SKM-1 treated with dmso at 0.1 percent for 144 hours (cell line): ENCODE data around the gene ABCC6.
"Not testable (repeated sequence)": the region's sequence is repeated elsewhere in the genome, so short reads cannot be mapped to it uniquely, and the experiment has no call there.

Experiments
- DNase-seq: peaks from one replicate; lab custom pipeline; 2025; ENCODE audit not compliant: unreplicated experiment; lab: John Stamatoyannopoulos, UW

Gene ABCC6

GRCh38 chr16:16162591-16162990 lies 60.7 kb downstream of the ABCC6 start:
- DNase-seq = no peak

GRCh38 chr16:16161840-16162239 lies 61.5 kb downstream of the ABCC6 start:
- not testable (repeated sequence) for DNase-seq

GRCh38 chr16:16161319-16161718 lies 62.0 kb downstream of the ABCC6 start:
- DNase-seq = no peak

- no peak for DNase-seq
Observed at GRCh38 chr16:16159662-16160061, 63.6 kb downstream of the ABCC6 start.

GRCh38 chr16:16158741-16159374 lies 64.4 kb downstream of the ABCC6 start:
- no peak for DNase-seq

GRCh38 chr16:16158082-16158658 lies 65.1 kb downstream of the ABCC6 start:
- DNase-seq = no peak

GRCh38 chr16:16157166-16157565 lies 66.1 kb downstream of the ABCC6 start:
- DNase-seq = peak; percentile 24

GRCh38 chr16:16155234-16155633 lies 68.1 kb downstream of the ABCC6 start:
- DNase-seq = no peak

GRCh38 chr16:16154281-16154951 lies 68.9 kb downstream of the ABCC6 start:
- no peak for DNase-seq

GRCh38 chr16:16153000-16153399 lies 70.3 kb downstream of the ABCC6 start:
- not testable (repeated sequence) for DNase-seq

- no peak for DNase-seq
Observed at GRCh38 chr16:16151315-16151714, 72.0 kb downstream of the ABCC6 start.

GRCh38 chr16:16150878-16151152 lies 72.5 kb downstream of the ABCC6 start:
- no peak for DNase-seq

- no peak for DNase-seq
Observed at GRCh38 chr16:16150117-16150877, 73.0 kb downstream of the ABCC6 start.

- no peak for DNase-seq
Observed at GRCh38 chr16:16149710-16150116, 73.6 kb downstream of the ABCC6 start.

GRCh38 chr16:16148755-16149154 lies 74.5 kb downstream of the ABCC6 start:
- DNase-seq = no peak

- DNase-seq = not testable (repeated sequence)
Observed at GRCh38 chr16:16148000-16148599, 75.2 kb downstream of the ABCC6 start.

- DNase-seq = no peak
Observed at GRCh38 chr16:16147316-16147999, 75.8 kb downstream of the ABCC6 start.

- DNase-seq = no peak
Observed at GRCh38 chr16:16146380-16147315, 76.6 kb downstream of the ABCC6 start.

GRCh38 chr16:16145286-16145685 lies 78.0 kb downstream of the ABCC6 start:
- DNase-seq = no peak

GRCh38 chr16:16144416-16144815 lies 78.9 kb downstream of the ABCC6 start:
- no peak for DNase-seq
